ENCODE measurements around the gene PSPC1. TPM values are rescaled to one million over a fixed set of nuclear protein-coding genes. Genes with fewer than 3 reads are reported as not detected.

Gene PSPC1
- polyA plus RNA-seq, 1 donor (not counting 4 experiments of a cell fraction or from before 2014, with no cell fraction given): 38.0 TPM

DNA sequence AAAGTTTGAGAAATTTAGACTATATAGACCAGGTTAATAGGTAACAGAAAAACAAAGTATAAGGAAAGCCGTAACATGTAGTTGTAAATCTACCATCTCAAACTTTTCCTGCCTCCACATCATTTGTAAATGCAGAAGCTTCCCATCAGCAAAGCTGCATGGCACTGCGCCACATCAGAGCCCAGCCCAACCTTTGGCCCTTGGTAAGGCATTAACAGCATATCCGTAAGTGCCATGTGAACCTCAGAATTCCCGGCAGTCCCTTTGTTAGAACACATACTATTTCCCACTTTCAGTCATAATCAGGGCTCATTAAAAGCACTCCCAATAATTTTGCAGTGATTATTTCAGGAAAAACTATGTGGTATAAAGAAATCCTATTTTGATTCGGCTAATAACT is 97.7 kb downstream of the PSPC1 start:
- Histone ChIP-seq H3K27me3 (ENCODE audit: control insufficient read depth, extremely low read depth, insufficient read depth, low read length) (no peaks in the 10 kb centered on the region), H4K20me1 (ENCODE audit: control insufficient read depth, extremely low read depth, insufficient read depth, low read length) (no peaks in the 10 kb centered on the region), H3K4me3 (ENCODE audit: control insufficient read depth in 2 of 3, extremely low read depth in 1 of 3, insufficient read depth in 2 of 3, low read depth in 1 of 3, low read length in 3 of 3) (no peak overlapping the region), H3K4me2 (ENCODE audit: control insufficient read depth, extremely low read depth, insufficient read depth, low read depth, low read length) (no peak overlapping the region), H3K9ac (ENCODE audit: control insufficient read depth, extremely low read depth, insufficient read depth, low read length) (no peak overlapping the region), H2AFZ (ENCODE audit: control insufficient read depth, low read length) (no peak overlapping the region), H3K9me3 (ENCODE audit: control insufficient read depth, low read depth, low read length) (no peaks in the 10 kb centered on the region), H3K79me2 (ENCODE audit: control insufficient read depth, insufficient read depth, low read length) (no peaks in the 10 kb centered on the region), H3K36me3 (ENCODE audit: control insufficient read depth in 2 of 2, extremely low read depth in 1 of 2, insufficient read depth in 2 of 2, low read length in 2 of 2) (peaks cover 3 to 4% of the 10 kb centered on the region in 2 experiments), H3K4me1 (ENCODE audit: control insufficient read depth, extremely low read depth, insufficient read depth, low read length) (no peaks in the 10 kb centered on the region), H3K9me1 (ENCODE audit: control insufficient read depth, extremely low read depth, insufficient read depth, low read length) (no peaks in the 10 kb centered on the region), H3K27ac (ENCODE audit: control insufficient read depth, insufficient read depth, low read length) (no peak overlapping the region)
- FAIRE-seq (no peak), DNase-seq (ENCODE audit: low read depth, low spot score) (no peak)
- dilution Hi-C loops (cut with MboI; ENCODE audit: extremely low pct_ligation_motif_present, low sequenced_read_pairs): no loop called here
- TF ChIP-seq, protein P1, sequence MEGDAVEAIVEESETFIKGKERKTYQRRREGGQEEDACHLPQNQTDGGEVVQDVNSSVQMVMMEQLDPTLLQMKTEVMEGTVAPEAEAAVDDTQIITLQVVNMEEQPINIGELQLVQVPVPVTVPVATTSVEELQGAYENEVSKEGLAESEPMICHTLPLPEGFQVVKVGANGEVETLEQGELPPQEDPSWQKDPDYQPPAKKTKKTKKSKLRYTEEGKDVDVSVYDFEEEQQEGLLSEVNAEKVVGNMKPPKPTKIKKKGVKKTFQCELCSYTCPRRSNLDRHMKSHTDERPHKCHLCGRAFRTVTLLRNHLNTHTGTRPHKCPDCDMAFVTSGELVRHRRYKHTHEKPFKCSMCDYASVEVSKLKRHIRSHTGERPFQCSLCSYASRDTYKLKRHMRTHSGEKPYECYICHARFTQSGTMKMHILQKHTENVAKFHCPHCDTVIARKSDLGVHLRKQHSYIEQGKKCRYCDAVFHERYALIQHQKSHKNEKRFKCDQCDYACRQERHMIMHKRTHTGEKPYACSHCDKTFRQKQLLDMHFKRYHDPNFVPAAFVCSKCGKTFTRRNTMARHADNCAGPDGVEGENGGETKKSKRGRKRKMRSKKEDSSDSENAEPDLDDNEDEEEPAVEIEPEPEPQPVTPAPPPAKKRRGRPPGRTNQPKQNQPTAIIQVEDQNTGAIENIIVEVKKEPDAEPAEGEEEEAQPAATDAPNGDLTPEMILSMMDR (optimal IDR thresholded peaks at IDR 0.05 in 1 of 3, IDR thresholded peaks at IDR 0.05 in 1 of 3, conservative IDR thresholded peaks at IDR 0.05 in 1 of 3; ENCODE audit: extremely low read depth in 1 of 3, insufficient read depth in 2 of 3, low read length in 3 of 3): no peak
- no peak for TF ChIP-seq EZH2 (IDR thresholded peaks at IDR 0.05; ENCODE audit: low read length)

DNA sequence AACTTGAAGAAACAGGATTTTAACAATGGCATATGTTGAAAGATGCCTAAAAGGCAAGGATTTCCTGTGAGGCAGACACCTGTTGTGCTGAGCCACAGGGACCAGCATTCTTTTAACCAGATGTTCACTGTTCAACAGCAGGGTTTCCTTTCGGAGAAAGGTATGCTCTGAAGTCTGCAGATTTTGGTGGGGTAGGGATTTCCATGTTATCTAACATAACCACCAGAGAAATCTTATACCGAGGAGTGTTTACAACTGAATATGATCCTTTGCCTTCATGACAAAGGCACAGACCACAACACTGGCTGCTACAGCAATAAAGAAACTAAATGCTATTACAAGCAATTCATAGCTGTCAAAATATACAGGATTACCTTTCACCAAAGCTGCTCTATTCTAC is 101.2 kb downstream of the PSPC1 start:
- Histone ChIP-seq H3K9me3 (ENCODE audit: control insufficient read depth, low read depth, low read length) (no peaks in the 10 kb centered on the region), H2AFZ (ENCODE audit: control insufficient read depth, low read length) (no peak overlapping the region), H3K4me3 (ENCODE audit: control insufficient read depth in 2 of 3, extremely low read depth in 1 of 3, insufficient read depth in 2 of 3, low read depth in 1 of 3, low read length in 3 of 3) (no peak overlapping the region), H3K27ac (ENCODE audit: control insufficient read depth, insufficient read depth, low read length) (no peak overlapping the region), H3K9ac (ENCODE audit: control insufficient read depth, extremely low read depth, insufficient read depth, low read length) (no peak overlapping the region), H3K79me2 (ENCODE audit: control insufficient read depth, insufficient read depth, low read length) (no peaks in the 10 kb centered on the region), H4K20me1 (ENCODE audit: control insufficient read depth, extremely low read depth, insufficient read depth, low read length) (no peaks in the 10 kb centered on the region), H3K27me3 (ENCODE audit: control insufficient read depth, extremely low read depth, insufficient read depth, low read length) (no peaks in the 10 kb centered on the region), H3K9me1 (ENCODE audit: control insufficient read depth, extremely low read depth, insufficient read depth, low read length) (no peaks in the 10 kb centered on the region), H3K4me2 (ENCODE audit: control insufficient read depth, extremely low read depth, insufficient read depth, low read depth, low read length) (no peak overlapping the region), H3K36me3 (ENCODE audit: control insufficient read depth in 2 of 2, extremely low read depth in 1 of 2, insufficient read depth in 2 of 2, low read length in 2 of 2) (peaks cover 0 to 4% of the 10 kb centered on the region in 2 experiments), H3K4me1 (ENCODE audit: control insufficient read depth, extremely low read depth, insufficient read depth, low read length) (no peaks in the 10 kb centered on the region)
- dilution Hi-C loops (cut with MboI; ENCODE audit: extremely low pct_ligation_motif_present, low sequenced_read_pairs): no loop called here
- no peak for DNase-seq (ENCODE audit: low read depth, low spot score)
- TF ChIP-seq, protein P1 (optimal IDR thresholded peaks at IDR 0.05 in 1 of 3, IDR thresholded peaks at IDR 0.05 in 1 of 3, conservative IDR thresholded peaks at IDR 0.05 in 1 of 3; ENCODE audit: extremely low read depth in 1 of 3, insufficient read depth in 2 of 3, low read length in 3 of 3): no peak
- TF ChIP-seq EZH2 (IDR thresholded peaks at IDR 0.05; ENCODE audit: low read length): no peak
- FAIRE-seq: no peak

All from keratinocyte (primary cell).